ENCODE measurements around the gene SIN3A.

Gene SIN3A

GRCh38 chr15:75361361-75361988, 90.0 kb downstream of the SIN3A start:
- TF ChIP-seq POLR2A (IDR thresholded peaks at IDR 0.05; ENCODE audit: low read length) (no peak), GATA1 (IDR thresholded peaks at IDR 0.05; ENCODE audit: low read depth, low read length) (no peak)

GRCh38 chr15:75360856-75361255, 90.6 kb downstream of the SIN3A start:
- no peak for DNase-seq
- TF ChIP-seq GATA1 (IDR thresholded peaks at IDR 0.05; ENCODE audit: low read depth, low read length) (no peak), POLR2A (IDR thresholded peaks at IDR 0.05; ENCODE audit: low read length) (no peak)

More at GRCh38 chr15:75361361-75361988, 90.0 kb downstream of the SIN3A start:
- DNase-seq: no peak

- TF ChIP-seq GATA1 (IDR thresholded peaks at IDR 0.05; ENCODE audit: low read depth, low read length) (no peak), POLR2A (IDR thresholded peaks at IDR 0.05; ENCODE audit: low read length) (no peak)
- no peak for DNase-seq
Measured at GRCh38 chr15:75360391-75360790, 91.1 kb downstream of the SIN3A start.

- DNase-seq: no peak
- no peak for TF ChIP-seq GATA1 (IDR thresholded peaks at IDR 0.05; ENCODE audit: low read depth, low read length)
- no peak for TF ChIP-seq POLR2A (IDR thresholded peaks at IDR 0.05; ENCODE audit: low read length)
Measured at GRCh38 chr15:75359537-75360250, 91.8 kb downstream of the SIN3A start.

GRCh38 chr15:75358771-75359536, 92.5 kb downstream of the SIN3A start:
- TF ChIP-seq POLR2A (IDR thresholded peaks at IDR 0.05; ENCODE audit: low read length) (no peak), GATA1 (IDR thresholded peaks at IDR 0.05; ENCODE audit: low read depth, low read length) (no peak)
- no peak for DNase-seq

GRCh38 chr15:75357976-75358673, 93.4 kb downstream of the SIN3A start:
- TF ChIP-seq GATA1 (IDR thresholded peaks at IDR 0.05; ENCODE audit: low read depth, low read length): no peak
- no peak for TF ChIP-seq POLR2A (IDR thresholded peaks at IDR 0.05; ENCODE audit: low read length)
- DNase-seq: no peak

GRCh38 chr15:75356517-75356916, 95.0 kb downstream of the SIN3A start:
- no peak for DNase-seq
- no peak for TF ChIP-seq GATA1 (IDR thresholded peaks at IDR 0.05; ENCODE audit: low read depth, low read length)

- no peak for DNase-seq
Measured at GRCh38 chr15:75356006-75356405, 95.5 kb downstream of the SIN3A start.

GRCh38 chr15:75355369-75355768, 96.1 kb downstream of the SIN3A start:
- TF ChIP-seq POLR2A (IDR thresholded peaks at IDR 0.05; ENCODE audit: low read length) (no peak), GATA1 (IDR thresholded peaks at IDR 0.05; ENCODE audit: low read depth, low read length) (no peak)
- DNase-seq: no peak

More at GRCh38 chr15:75356006-75356405, 95.5 kb downstream of the SIN3A start:
- TF ChIP-seq GATA1 (IDR thresholded peaks at IDR 0.05; ENCODE audit: low read depth, low read length): no peak
- no peak for TF ChIP-seq POLR2A (IDR thresholded peaks at IDR 0.05; ENCODE audit: low read length)

GRCh38 chr15:75354454-75354853, 97.0 kb downstream of the SIN3A start:
- TF ChIP-seq GATA1 (IDR thresholded peaks at IDR 0.05; ENCODE audit: low read depth, low read length) (no peak), POLR2A (IDR thresholded peaks at IDR 0.05; ENCODE audit: low read length) (no peak)
- DNase-seq: no peak

- TF ChIP-seq POLR2A (IDR thresholded peaks at IDR 0.05; ENCODE audit: low read length): no peak
- TF ChIP-seq GATA1 (IDR thresholded peaks at IDR 0.05; ENCODE audit: low read depth, low read length): no peak
- DNase-seq: no peak
Measured at GRCh38 chr15:75353604-75354003, 97.9 kb downstream of the SIN3A start.

- no peak for DNase-seq
- TF ChIP-seq GATA1 (IDR thresholded peaks at IDR 0.05; ENCODE audit: low read depth, low read length) (no peak), POLR2A (IDR thresholded peaks at IDR 0.05; ENCODE audit: low read length) (no peak)
Measured at GRCh38 chr15:75352186-75353080, 99.1 kb downstream of the SIN3A start.

Measured in erythroblast (primary cell).